Effector memory CD8-positive, alpha-beta T cell (primary cell): Measurements from ENCODE around the gene SRGAP3.

ENCODE experiments used
- ATAC-seq: fragments of 150-1000 bp; cut with Tn5 transposase; replicated peaks from 2 replicates; pipeline ENCODE4 v1.10.0; 2021; ENCODE audit warnings: mild to moderate bottlenecking, moderate library complexity
- DNase-seq, 3 experiments: peaks; one replicate each; pipeline ENCODE4 v3.0.0; 2021
- H3K27ac Mint-ChIP-seq, 2 donors: one replicate each; pipeline ENCODE4 v1.8.0; 2022; ENCODE audit warnings: mild to moderate bottlenecking in 2 of 2, mixed read lengths in 2 of 2, moderate library complexity in 2 of 2
- H3K27me3 Mint-ChIP-seq, 2 donors: one replicate each; pipeline ENCODE4 v1.8.0; 2022; ENCODE audit warnings: mixed read lengths in 2 of 2
- H3K36me3 Mint-ChIP-seq: one replicate; pipeline ENCODE4 v1.8.0; 2022; ENCODE audit warnings: mild to moderate bottlenecking, moderate library complexity, mixed read lengths; ENCODE audit not compliant: insufficient read depth
- H3K4me1 Mint-ChIP-seq, 2 donors: one replicate each; pipeline ENCODE4 v1.8.0; 2022; ENCODE audit warnings: low read depth in 2 of 2, mixed read lengths in 2 of 2
- H3K4me3 Mint-ChIP-seq, 2 donors: one replicate each; pipeline ENCODE4 v1.8.0; 2022; ENCODE audit warnings: mild to moderate bottlenecking in 2 of 2, mixed read lengths in 2 of 2, moderate library complexity in 2 of 2
- H3K9me3 Mint-ChIP-seq, 2 donors: one replicate each; pipeline ENCODE4 v1.8.0; 2022; ENCODE audit warnings: mixed read lengths in 2 of 2

Gene SRGAP3

DNA sequence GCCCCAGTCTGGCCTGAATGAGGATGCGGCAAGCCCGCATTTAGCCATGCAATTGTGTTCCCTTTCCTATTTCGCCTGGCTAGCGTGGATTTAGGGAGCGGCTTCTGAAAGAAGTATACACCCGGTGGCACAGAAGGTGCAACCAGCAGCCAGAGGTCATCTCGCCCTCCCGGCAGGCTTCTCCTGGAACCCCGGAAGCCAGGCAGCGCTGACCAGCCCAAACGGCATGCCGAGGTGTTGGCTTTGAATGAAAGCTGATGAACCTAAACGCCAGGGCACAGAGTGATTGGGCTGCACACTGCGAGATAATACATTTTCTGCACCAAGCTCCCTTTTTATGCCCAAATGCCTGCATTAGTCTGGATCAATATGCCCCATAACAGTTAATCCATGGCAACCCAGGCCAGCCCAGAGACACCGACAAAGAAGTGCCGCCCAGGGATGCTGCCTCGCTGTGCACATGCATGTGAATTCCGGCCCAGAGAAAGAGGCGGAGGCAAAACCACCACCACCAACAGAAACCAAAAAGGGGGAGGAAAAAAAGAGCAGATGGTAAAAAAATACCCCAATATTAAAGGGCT, 1.4 kb downstream of the SRGAP3 start:
- H3K27ac Mint-ChIP-seq, result no peak overlapping the region
- H3K9me3 Mint-ChIP-seq, result no peaks in the 10 kb centered on the region
- DNase-seq (no peak), ATAC-seq (peak; percentile 24)
- peaks cover 15 to 16% of the 10 kb centered on the region in 2 donors for H3K4me1 Mint-ChIP-seq
- H3K4me3 Mint-ChIP-seq, result peak overlapping the region; percentile 86 to 92
- peaks cover 4% of the 10 kb centered on the region for H3K36me3 Mint-ChIP-seq
- H3K27me3 Mint-ChIP-seq, result peaks cover 18 to 24% of the 10 kb centered on the region in 2 donors

DNA sequence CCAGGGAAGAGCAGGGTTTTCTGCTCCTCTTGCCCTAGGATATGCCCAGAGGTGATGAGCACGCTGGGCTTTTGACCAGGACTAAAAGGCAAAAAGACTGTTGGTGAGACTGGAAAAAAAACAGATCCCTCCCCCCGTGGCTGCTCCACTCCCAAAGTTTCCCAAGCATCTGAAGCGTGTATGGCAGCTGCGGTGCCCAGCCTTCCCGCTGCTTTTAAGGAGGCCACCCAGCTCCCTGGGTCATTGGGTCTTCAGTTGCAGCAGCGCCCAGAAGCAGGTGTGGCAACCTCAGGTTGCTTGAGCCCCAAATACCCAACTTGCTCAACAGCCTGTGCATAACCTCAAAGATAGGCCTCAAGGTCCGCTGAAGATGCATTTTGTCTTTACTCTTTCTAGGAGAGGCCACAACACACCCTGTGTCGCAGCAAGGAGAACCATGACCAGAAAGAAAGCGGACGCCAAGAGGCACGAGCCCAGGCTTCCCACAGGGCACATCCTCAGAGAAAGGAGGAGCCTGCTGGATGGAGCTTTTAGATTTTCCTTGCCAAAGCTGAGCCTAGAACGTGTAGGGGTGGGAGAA, 2.0 kb downstream of the SRGAP3 start:
- ATAC-seq, result no peak
- Mint-ChIP-seq H3K36me3 (peaks cover 4% of the 10 kb centered on the region), H3K27ac (no peak overlapping the region), H3K27me3 (peaks cover 13 to 19% of the 10 kb centered on the region in 2 donors), H3K4me3 (no peak overlapping the region), H3K9me3 (no peaks in the 10 kb centered on the region), H3K4me1 (peaks cover 15 to 16% of the 10 kb centered on the region in 2 donors)
- no peak for DNase-seq

DNA sequence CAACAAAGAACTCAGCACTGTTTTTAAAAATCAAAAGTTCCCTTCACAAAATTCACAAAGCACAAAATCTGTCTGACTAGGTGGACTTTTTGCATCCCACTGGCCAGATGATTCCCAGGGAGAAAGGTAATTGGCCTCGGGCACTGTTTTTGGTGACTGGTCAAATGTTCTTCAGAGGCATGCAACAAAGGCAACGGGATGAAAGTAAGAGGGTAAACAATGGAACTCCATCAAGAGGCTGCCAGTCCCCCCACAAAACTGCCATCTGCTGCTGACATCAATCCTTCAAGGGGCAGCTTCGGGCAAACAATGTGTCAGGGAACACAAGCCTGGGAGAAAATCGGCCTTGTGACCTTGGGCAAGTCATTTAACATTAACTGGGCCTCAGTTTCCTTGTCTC, 3.3 kb downstream of the SRGAP3 start:
- H3K4me3 Mint-ChIP-seq, result no peak overlapping the region
- H3K27me3 Mint-ChIP-seq, result peaks cover 13 to 17% of the 10 kb centered on the region in 2 donors
- H3K9me3 Mint-ChIP-seq, result no peaks in the 10 kb centered on the region
- ATAC-seq (no peak), DNase-seq (no peak)
- peaks cover 4% of the 10 kb centered on the region for H3K36me3 Mint-ChIP-seq
- no peak overlapping the region for H3K27ac Mint-ChIP-seq
- peaks cover 15 to 16% of the 10 kb centered on the region in 2 donors for H3K4me1 Mint-ChIP-seq

DNA sequence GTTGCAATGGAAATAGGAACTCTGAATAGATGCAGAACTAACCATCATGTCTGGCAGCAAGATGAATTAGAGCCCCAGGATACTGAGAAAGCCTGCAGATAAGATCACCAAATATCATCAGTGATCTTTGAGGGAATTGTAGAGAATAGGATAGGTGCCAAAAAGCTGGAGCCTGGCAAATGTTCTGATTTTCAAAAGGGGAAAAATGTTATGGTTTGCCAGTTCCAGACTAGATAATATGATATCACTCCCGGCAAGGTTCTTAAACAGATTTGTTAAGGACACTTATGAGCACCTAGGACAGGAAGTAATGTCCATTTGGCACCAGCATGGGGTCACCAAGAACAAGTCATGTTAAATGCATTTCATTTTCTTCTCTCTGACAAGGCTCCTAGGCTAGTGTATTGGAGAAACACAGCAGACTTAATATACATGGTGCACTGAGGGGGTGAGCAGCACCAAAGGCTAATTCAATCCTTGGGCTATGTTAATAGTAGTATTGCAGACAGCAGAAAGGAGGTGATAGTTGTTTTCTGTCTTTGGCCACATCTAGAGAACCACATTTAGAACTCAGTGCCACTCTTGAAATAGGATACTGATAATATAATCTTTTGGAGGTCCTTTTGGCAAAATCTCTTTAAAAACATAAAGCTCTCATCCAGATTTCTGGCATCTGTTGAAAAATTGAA, 4.8 kb downstream of the SRGAP3 start:
- Mint-ChIP-seq H3K4me1 (peaks cover 12 to 13% of the 10 kb centered on the region in 2 donors), H3K4me3 (no peak overlapping the region), H3K27ac (no peak overlapping the region)

DNA sequence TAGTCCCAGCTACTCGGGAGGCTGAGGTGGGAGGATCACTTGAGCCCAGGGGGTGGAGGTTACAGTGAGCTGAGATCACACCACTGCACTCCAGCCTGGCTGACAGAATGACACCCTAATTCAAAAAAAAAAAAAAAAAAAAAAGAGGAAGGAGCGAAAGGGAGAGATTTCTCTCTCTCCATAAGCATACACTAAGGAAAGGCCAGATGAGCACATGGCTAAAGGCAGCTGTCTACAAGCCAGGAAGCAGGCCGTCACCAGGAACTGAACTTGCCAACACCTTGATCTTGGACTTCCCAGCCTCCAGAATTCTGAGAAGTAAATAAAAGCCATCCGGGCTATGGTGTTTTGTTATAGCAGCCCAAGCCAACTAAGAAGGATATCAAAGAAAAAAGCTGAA, 7.5 kb downstream of the SRGAP3 start:
- Mint-ChIP-seq H3K27ac (no peak overlapping the region), H3K27me3 (peaks cover 13 to 30% of the 10 kb centered on the region in 2 donors), H3K36me3 (no peaks in the 10 kb centered on the region), H3K4me1 (no peaks in the 10 kb centered on the region), H3K9me3 (no peaks in the 10 kb centered on the region), H3K4me3 (no peak overlapping the region)
- ATAC-seq (no peak), DNase-seq (no peak)

More for the DNA sequence above, 4.8 kb downstream of the SRGAP3 start:
- Mint-ChIP-seq H3K27me3 (peaks cover 13 to 20% of the 10 kb centered on the region in 2 donors), H3K9me3 (no peaks in the 10 kb centered on the region), H3K36me3 (peaks cover 4% of the 10 kb centered on the region)
- ATAC-seq (no peak), DNase-seq (no peak)

DNA sequence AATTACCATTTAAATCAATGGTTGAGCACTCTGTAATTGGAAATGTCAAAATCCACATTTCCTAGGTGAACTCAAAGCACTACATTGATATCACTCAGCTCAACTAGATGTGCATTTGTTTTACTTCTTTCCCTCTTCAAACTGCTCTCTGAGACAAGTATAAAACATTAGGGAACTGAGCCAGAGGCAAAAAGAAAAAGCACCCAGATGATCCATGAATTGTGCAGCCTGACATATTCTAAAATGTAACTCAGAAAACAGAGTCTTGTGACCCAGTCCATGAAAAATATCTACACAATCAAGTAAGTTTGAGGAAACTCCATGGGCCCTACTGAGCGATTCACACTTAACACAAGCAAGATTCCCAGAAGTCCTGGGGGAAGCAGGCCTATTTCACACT, 9.8 kb downstream of the SRGAP3 start:
- Mint-ChIP-seq H3K36me3 (no peaks in the 10 kb centered on the region), H3K27me3 (peaks cover 14 to 33% of the 10 kb centered on the region in 2 donors), H3K4me3 (no peak overlapping the region), H3K4me1 (no peaks in the 10 kb centered on the region), H3K9me3 (no peaks in the 10 kb centered on the region), H3K27ac (no peak overlapping the region)
- ATAC-seq (no peak), DNase-seq (no peak)

DNA sequence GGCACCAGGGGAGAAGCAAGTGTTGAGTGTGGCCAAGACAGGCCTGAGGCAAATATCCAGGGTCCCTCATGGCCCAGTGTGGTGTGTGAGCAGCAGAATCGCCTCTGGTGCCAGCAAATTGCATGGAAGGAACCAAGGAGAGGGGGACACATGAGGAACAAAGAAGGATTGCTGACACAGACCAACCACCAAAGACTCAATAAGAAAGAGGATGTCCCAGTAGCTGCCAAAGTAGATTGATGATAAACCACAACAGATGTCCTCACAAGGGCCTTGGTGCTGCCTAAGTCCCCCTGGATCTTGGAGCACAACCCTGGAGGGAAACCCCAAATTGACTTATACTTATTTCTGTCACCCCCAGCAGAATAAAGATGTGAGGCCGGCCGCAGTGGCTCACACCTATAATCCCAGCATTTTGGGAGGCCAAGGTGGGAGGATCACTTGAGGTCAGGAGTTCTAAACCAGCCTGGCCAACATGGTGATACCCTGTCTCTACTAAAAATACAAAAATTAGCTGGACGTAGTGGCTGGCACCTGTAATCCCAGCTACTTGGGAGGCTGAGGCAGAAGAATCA, 10.6 kb downstream of the SRGAP3 start:
- DNase-seq, result no peak
- no peak overlapping the region for H3K4me3 Mint-ChIP-seq

DNA sequence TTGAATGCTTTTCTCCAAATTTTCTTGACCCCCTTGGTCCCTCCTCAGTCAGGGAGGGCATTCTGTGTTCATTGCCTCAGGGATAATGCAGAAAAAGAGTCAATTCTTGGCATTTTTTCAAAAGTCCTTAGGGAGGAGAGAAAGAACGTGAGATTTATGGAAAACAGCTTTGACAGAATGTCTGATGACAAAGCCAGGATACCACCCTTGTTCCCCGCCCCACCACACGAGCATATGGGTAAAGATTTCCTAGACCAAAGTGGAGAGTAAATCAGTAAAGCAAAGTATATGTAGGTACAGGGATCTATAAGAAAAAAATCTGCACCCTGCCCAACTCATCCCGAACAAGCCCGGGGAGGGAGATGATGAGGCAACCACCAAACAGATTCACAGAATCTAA, 11.2 kb downstream of the SRGAP3 start:
- H3K36me3 Mint-ChIP-seq, result no peaks in the 10 kb centered on the region
- no peaks in the 10 kb centered on the region for H3K4me1 Mint-ChIP-seq
- peaks cover 23 to 47% of the 10 kb centered on the region in 2 donors for H3K27me3 Mint-ChIP-seq
- H3K9me3 Mint-ChIP-seq, result no peaks in the 10 kb centered on the region
- no peak overlapping the region for H3K27ac Mint-ChIP-seq
- DNase-seq, result no peak
- no peak overlapping the region for H3K4me3 Mint-ChIP-seq
- ATAC-seq, result no peak

More for the DNA sequence above, 10.6 kb downstream of the SRGAP3 start:
- H3K4me1 Mint-ChIP-seq, result no peaks in the 10 kb centered on the region
- peaks cover 17 to 41% of the 10 kb centered on the region in 2 donors for H3K27me3 Mint-ChIP-seq
- H3K36me3 Mint-ChIP-seq, result no peaks in the 10 kb centered on the region
- no peaks in the 10 kb centered on the region for H3K9me3 Mint-ChIP-seq
- no peak for ATAC-seq
- no peak overlapping the region for H3K27ac Mint-ChIP-seq

DNA sequence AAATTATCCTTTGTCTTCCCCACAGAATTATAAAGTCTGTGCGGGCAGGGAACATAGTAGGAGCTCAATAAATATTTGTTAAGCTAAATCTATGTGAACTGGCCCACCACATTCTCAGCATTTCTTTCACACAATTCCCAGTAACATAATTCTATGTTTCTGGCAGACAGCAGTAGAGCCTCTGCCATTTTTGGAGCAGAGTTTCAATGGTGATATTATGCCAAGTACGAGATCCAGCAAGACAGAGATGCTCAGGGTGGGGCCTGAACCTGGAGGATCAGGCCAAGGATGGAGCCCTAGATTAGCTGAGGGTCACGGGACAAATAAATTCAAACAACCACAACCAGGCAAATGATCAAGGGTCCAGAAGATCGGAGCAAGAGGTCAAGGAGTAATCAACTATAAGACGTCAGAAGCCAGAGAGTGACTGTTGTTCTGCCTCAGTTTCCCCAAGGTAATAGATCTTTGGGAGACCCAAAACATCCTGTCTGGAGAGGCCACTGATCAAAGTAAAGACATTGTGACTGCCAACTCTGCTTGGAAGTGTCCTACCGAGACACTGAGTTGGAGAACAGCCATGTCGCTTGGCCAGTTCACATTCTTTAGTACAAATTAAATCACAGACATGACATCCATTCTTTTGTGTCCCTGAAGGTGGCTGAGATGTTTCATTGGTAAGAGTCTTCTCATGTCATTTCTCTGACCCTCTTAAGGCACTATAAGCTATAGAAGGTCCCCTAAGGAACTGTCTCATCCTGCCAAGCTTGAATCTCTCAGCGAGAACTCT, 15.4 kb downstream of the SRGAP3 start:
- H3K9me3 Mint-ChIP-seq, result no peaks in the 10 kb centered on the region
- ATAC-seq, result no peak
- DNase-seq, result no peak
- H3K4me1 Mint-ChIP-seq, result no peaks in the 10 kb centered on the region
- H3K4me3 Mint-ChIP-seq, result no peak overlapping the region
- H3K27ac Mint-ChIP-seq, result no peak overlapping the region
- peaks cover 23 to 43% of the 10 kb centered on the region in 2 donors for H3K27me3 Mint-ChIP-seq
- no peaks in the 10 kb centered on the region for H3K36me3 Mint-ChIP-seq

DNA sequence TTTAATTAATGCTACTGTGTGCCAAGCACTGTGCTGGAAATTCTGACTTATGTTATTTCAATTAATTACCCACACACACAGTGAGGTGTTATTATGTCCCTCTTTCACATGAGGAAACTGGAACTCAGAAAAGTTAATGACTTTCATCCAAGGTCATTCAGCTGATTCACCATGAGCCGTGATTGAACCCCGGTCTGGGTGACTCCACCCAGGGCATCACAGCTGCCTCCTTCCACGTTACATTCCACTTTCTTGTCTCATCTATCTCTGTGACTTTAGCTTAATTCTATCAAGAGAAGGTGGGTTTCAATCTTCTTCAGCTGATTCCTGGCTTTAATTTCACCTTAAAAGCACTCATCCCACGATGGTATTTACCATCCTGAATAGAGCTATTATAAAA, 16.3 kb downstream of the SRGAP3 start:
- H3K27ac Mint-ChIP-seq, result no peak overlapping the region
- peaks cover 23 to 36% of the 10 kb centered on the region in 2 donors for H3K27me3 Mint-ChIP-seq
- DNase-seq (no peak), ATAC-seq (no peak)
- H3K36me3 Mint-ChIP-seq, result no peaks in the 10 kb centered on the region
- H3K9me3 Mint-ChIP-seq, result no peaks in the 10 kb centered on the region
- no peak overlapping the region for H3K4me3 Mint-ChIP-seq
- H3K4me1 Mint-ChIP-seq, result no peaks in the 10 kb centered on the region

DNA sequence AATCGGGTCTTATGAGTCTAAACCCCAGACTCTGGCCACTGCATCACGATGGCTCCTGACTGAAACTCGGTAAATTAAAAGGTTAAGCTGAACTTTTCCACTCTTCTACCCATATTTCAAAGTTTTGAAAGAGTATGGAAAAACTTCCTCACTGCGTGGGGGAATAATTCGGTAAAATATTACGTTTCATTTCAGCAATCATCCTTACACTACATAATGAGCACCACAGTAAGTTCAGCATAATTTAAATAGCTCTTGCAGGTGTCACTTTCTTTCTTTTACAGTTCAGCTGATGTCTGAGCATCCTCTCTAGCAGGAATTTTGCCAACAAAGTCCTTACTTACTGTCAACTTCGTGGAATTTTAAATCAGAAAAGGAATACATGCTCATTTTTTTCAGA, 17.5 kb downstream of the SRGAP3 start:
- ATAC-seq, result no peak
- H3K27ac Mint-ChIP-seq, result no peak overlapping the region
- peaks cover 26 to 29% of the 10 kb centered on the region in 2 donors for H3K27me3 Mint-ChIP-seq
- no peaks in the 10 kb centered on the region for H3K36me3 Mint-ChIP-seq
- no peak for DNase-seq
- no peaks in the 10 kb centered on the region for H3K9me3 Mint-ChIP-seq
- no peaks in the 10 kb centered on the region for H3K4me1 Mint-ChIP-seq
- no peak overlapping the region for H3K4me3 Mint-ChIP-seq

DNA sequence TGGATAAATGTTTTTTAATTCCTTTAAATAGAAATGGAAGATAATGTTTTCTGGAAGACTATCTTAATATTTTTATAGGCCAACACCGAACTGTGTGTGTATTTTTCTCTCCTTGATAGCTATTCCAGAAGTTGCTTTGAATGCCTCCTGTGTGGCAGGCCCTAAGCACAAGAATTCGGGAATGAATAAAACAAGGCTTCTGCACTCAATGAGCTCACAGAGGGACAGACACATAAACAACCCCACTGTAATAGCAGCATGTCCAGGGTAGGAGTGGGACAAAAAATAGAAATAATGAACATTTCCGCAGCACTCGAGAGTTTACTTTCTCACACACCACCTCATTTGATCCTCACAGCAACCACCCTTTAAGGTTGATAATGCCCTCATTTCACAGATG, 18.0 kb downstream of the SRGAP3 start:
- Mint-ChIP-seq H3K27me3 (peaks cover 26 to 34% of the 10 kb centered on the region in 2 donors), H3K4me1 (no peaks in the 10 kb centered on the region), H3K9me3 (no peaks in the 10 kb centered on the region), H3K27ac (no peak overlapping the region), H3K4me3 (no peak overlapping the region), H3K36me3 (no peaks in the 10 kb centered on the region)
- no peak for ATAC-seq
- DNase-seq, result no peak

DNA sequence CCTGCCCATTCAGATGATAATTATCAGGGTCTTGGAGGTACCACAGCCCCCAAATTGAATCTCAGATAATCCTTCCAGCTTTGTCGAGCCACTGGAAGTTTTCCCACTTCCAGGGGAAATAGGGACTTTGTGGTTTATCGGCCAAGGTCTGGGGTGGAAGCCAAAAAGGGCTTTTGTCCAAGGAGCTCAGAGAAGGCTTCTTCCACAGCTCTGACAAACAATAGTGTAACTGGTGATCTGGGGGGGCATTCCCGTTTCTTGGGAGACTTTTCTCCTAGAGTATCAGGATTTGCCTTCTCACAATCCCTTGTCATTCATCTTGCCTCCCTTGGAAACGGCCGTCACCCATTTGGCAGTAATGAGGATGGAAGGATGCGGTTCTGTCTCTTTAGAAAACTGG, 18.4 kb downstream of the SRGAP3 start:
- no peak for ATAC-seq
- no peaks in the 10 kb centered on the region for H3K9me3 Mint-ChIP-seq
- no peaks in the 10 kb centered on the region for H3K36me3 Mint-ChIP-seq
- no peaks in the 10 kb centered on the region for H3K4me1 Mint-ChIP-seq
- DNase-seq, result no peak
- H3K27me3 Mint-ChIP-seq, result peaks cover 26 to 36% of the 10 kb centered on the region in 2 donors
- no peak overlapping the region for H3K4me3 Mint-ChIP-seq
- no peak overlapping the region for H3K27ac Mint-ChIP-seq
